Ramos (cell line): Measurements from ENCODE around the gene PLXNC1.

Experiments
- in situ Hi-C: fragments of 300-500 bp; cut with MboI; formaldehyde crosslinking; loops from one replicate; pipeline ENCODE4 v1.14.3; 2022; ENCODE audit warnings: low sequenced_read_pairs; ENCODE audit not compliant: unreplicated experiment

The PLXNC1 gene

DNA sequence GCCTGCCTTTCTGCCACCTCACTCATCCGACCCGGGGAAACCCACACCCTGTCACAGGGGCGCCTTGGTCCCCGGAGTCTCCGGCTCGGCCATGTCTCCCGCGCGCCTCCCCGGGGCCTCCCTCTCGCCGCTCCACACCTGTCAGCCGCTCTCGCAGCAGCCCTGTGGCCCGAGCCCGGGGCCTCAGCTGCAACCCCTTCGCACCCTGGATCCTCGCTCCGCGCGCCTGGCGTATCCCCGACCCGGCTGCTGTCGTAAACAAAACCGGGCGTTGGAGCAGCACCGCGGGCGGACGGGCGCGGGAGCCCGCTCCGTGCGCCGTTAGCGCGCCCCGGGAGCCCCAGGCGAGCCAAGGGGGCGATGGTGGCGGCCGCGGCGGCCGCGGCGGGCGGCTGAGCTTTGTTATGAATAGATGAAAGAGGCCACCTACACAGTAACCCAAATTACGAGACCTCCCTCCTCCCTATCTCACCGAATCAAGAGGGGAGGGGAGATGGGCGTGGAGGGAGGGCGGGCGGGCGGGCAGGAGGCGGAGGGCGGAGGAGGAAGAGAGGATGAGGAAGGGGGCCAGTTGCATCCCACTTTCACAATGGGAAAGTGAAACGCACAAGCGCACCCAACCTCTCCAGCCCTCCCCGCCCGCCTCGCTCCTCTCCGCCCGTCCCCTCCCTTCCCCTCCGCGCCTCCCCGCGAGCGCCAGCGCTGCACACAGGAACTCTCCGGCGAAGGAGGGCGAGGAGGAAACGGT, at the start of gene PLXNC1:
PLXNC1 (plus strand) TSS at position 587 of the 748 bp plus-strand sequence. CDS start 395 bp downstream, outside the sequence.
- in situ Hi-C loops, result loop anchor here (25.0 kb wide), 1 partner anchor 739 kb away; no protein-coding TSS in a partner anchor

DNA sequence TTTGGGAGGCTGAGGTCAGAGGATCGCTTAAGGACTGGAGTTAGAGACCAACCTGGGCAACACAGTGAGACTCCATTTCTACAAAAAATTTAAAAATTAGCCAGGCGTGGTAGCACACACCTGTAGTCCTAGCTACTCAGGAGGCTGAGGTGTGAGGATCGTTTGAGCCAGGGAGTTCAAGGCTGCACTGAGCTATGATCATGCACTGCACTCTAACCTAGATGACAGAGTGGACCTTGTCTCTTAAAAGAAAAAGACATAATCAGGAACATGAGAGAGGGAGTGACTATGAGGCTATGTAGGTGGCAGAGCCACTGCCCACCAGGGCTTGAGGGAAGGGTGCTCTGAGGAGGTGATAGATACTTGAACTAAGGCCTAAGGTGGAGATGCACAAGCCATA, 49.2 kb upstream of the PLXNC1 start:
- in situ Hi-C loops, result no loop called here

DNA sequence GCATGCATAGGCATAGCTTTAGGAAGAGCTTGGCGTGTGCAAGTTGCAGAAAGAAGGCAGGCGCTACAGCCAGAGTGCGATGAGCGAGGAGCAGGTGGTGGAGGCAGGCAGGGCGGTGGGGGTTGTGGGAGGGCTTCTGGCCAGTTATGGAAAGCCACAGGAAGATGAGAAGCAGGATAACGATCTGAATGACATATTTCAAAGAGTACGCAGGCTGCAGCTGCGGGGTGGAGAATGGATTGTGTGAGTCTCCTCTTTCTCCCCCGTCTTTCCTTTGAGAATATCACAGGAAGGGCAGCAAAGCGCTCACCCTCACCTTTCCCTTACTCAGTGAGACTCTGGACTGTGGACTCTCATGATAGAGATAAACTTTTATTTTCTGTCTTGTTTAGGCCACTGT, 48.7 kb upstream of the PLXNC1 start:
- in situ Hi-C loops, result loop anchor here (5.0 to 10.0 kb wide), 2 partner anchors 592 to 1105 kb away; no protein-coding TSS in a partner anchor

DNA sequence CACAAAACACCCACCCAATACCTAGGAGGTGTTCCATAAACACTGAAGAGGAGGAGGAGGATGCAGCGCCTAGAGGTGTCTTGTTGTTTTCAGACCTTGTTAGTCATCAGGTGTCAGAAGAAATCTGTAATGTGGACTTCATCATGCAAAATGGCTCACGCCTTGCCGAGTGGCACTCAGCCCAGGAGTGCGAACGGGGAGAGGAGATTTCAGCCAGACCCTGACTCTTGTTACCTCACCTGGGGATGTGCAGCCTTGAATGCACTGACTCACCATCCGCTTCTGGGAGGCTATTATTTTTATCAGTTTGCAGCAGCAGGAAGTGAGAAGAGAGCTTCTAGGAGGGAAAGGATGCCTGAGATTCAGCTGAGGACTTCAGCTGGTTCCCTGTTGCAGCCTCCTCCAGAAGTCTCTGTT, 48.2 kb upstream of the PLXNC1 start:
- in situ Hi-C loops, result loop anchor here (5.0 to 10.0 kb wide), 2 partner anchors 593 to 1105 kb away; no protein-coding TSS in a partner anchor

DNA sequence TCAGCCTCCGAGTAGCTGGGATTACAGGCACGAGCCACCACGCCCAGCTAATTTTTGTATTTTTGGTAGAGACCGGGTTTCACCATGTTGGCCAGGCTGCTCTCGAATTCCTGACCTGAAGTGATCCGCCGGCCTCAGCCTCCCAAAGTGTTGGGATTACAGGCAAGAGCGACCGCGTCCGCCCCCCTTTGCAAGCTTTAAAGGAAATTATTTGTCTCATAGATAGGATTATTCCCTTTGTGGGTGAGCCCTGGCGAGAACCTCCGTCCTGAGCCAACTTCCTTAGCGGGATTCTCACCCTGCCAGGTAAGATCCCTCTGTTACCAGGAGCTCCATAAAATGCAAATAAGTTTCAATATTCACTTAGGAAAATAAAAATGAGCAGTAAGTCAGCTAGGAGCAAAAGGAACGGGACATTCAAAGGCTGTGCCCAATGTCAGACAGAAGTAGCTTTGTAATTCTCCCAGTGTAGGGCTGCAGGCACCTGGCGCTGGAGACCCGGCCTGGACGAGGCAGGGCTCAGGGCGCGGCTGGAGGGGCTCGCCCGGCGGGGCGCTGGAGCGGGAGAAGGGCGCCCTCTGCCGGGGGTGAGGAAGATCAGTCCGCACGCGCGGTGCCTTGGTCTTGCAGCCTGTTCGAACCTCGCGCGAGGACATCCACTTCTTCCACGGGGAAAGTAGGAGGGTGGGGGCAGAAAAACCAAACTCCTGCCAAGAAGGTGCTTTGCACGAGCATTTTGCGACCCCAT, 47.2 kb upstream of the PLXNC1 start:
- in situ Hi-C loops, result loop anchor here (5.0 to 10.0 kb wide), 2 partner anchors 594 to 1106 kb away; no protein-coding TSS in a partner anchor

DNA sequence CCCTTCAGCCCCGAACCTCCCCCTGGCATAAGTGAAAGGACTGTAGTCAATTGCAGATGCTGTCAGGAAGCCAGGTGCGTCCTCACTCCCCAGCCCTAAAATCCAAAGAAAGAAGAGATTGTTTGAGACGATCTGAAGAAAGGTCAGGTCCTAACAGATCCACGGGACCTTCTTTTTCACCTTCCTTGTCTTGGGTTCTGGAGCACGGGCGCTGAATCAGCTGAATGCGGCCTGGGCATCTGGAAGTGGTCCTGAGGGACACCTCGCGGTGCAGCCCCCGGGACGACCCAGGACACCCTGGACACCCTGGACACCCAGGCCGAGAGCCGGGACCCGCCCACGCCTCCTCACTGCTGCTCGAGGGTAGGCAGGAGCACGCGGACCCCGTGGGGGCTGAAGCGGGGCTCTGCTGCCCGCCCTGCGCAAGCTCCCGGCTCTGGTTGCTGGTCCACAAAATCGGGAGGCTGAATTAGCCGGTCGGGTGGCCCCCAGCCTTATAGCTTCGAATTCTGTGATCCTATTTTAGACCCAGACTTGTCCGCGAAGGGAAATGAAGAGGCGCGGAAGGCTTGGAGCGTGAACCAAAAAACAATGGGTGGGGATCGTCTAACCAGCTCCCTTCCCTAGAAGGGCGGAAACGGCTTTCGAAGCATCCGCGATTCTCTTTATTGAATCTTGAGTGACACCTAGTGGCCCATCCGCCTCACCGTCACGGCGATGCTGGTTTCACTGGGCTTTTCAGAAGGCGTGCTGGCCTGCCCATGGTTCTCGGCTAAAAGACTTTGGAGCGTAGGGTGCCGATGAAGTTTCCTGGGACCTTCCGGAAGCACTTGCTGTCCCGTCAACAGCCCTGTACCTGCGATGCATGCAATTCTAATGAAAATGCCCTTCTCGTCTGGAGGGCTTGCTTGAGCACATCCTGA, 46.4 kb upstream of the PLXNC1 start:
- in situ Hi-C loops, result loop anchor here (5.0 to 10.0 kb wide), 2 partner anchors 595 to 1107 kb away; no protein-coding TSS in a partner anchor

DNA sequence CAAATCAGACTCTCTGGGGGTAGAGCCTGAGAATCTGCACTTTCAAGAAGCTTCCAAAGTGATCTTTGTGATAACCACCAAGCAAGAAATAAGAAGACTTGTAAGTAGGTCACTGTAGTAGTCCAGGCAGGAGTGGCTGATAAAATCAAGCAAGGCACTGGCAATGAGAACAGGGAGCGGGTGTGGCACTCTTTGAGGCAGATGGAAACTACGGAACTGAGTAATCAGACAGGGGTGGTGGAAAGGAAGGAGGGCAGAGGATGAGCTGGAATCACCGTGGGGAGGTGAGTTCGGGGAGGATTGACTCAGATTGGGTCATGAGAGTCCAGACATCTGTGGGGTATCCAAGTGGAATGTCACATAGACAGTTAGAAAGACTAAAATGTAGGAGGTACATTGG, 44.4 kb upstream of the PLXNC1 start:
- in situ Hi-C loops, result loop anchor here (5.0 to 10.0 kb wide), 2 partner anchors 597 to 1109 kb away; no protein-coding TSS in a partner anchor

DNA sequence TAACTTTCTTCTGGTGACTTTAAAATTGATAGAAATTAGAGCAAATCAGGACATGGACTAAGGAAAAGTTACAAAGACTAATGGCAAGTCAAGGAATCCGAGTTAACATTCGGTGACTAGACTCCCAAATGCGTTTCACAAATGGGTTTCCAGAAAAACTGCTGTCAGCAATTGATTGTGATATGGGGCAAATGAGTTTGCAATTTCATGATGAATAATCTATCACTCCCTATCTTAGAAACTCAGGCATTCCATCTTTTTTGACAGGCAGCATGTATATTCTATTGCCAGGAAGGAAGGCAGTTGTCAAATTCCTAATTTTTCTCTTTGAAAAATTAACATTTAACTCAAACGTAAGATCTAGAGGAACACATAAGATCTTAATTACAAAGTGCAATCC, 40.5 kb upstream of the PLXNC1 start:
- in situ Hi-C loops, result loop anchor here (10.0 kb wide), 1 partner anchor 1113 kb away; no protein-coding TSS in a partner anchor

DNA sequence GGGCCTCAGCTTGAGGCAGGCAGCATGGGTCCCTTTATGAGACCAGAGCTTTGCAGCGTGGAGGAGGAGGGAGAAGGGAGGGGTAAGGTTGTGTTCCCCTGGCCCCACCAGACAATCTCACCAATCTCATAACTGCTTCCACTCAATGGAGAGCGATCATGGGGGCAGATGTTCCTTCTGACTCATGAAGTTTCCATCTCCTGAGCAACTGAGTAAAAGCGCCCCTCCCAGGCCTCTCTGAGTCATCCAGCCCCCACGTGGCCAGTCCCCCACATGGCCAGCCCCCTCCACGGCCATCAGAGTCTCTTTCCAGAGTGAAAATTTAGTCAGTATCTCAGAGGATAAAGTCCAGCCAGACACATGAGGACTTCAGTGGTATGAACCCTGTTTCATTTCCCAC, 39.2 kb upstream of the PLXNC1 start:
- in situ Hi-C loops, result loop anchor here (10.0 kb wide), 1 partner anchor 1114 kb away; no protein-coding TSS in a partner anchor

DNA sequence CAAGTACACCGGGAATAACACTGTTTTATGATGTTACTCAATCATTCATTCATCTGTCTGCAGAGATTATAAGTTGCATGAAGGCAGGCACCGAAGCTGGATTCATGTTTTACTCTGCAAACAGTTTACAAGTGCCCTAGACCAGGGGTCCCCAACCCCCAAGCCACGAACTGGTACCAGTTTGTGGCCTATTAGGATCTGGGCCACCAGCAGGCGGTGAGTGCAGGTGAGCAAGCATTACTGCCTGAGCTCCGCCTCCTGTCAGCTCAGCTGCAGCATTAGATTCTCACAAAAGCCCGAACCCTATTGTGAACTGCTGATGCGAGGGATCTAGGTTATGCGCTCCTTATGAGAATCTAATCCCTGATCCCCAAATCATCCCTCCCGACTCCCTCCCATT, 38.1 kb upstream of the PLXNC1 start:
- in situ Hi-C loops, result no loop called here

DNA sequence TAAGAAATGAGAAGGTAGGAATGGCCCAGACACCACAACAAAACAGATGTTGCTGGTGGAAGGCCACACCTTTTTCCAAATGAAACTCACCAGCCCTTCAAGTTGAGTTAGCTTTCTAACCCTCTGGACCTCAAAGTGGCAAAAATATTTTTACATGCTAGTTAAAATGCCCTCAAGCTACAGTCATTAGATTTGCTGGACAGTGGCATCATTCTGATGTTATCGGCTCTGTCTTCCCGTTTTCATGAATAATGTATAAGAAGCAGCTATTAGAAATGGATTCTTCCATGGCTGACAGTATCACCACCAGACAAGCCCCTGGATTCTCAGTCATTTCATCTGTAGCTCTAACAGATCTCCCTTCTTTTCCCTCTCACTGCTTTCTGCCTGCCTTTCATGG, 37.1 kb upstream of the PLXNC1 start:
- in situ Hi-C loops, result no loop called here

DNA sequence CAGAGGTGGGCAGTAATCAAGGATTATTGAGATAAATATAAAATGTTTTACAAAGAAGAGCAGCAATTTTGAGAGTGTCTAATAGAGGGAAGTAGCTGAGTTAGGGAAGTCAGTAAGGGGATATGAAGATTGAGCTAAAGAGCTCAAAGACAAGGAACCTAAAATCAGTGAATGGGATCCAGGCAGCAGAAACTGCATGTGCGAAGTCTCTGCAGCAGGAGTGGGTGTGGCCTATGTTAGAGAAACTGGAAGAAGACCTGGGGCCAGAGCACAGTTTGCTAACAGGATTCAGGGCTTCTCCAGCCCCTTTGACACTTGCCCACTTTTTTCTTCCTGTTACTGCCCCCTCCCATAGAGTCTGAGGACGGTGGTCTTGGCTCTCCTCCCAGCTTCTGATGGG, 36.3 kb upstream of the PLXNC1 start:
- in situ Hi-C loops, result no loop called here

DNA sequence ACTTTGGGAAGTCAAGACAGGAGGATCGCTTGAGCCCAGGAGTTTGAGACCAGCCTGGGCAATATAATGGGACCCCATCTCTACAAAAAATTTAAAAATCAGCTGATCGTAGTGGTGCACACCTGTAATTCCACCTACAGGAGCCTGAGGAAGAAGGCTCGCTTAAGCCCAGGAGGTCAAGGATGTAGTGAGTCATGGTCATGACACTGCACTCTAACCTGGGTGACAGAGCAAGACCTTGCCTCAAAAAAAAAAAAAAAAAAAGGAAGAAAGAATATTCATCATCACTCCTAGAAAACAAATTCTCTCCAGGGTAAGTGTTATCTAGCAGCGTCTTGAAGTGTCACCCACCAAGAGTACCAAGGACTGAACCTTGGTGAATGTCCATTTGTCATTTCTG, 34.2 kb upstream of the PLXNC1 start:
- in situ Hi-C loops, result no loop called here

DNA sequence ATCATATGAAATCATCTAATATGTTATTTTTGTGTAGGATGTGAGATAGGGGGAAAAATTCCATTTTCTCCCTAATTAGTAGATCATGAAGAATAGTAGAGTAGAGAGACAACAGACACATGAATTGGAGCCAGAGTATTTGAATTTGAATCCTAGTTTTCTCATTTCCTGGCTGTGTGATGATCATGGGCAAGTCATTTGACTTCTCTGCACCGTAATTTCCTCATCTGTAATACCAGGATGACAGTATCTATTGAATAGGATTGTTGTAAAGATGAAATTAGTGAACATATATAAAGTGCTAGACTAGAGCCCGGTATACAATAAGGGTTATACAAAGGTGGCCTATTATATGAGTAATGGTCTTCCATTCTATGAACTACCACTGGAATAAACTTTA, 32.2 kb upstream of the PLXNC1 start:
- in situ Hi-C loops, result no loop called here

DNA sequence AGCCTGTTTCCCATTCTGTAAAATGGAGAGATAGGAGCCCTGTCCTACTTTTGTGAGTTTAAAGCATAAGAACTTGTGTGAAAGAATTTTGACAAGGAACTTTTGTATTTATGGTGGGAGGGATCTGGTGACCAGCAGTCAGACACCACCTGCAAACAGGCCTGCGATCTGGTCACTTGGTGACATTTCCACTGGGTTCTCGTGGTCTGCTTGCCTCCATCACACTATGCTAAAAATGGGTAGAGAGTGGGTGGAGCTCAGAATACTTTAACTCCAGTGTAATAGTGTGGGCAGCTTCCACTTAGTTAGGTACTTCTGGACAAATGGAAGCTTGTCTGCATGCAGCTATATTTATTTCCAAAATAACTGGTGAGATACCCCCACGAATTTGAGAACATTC, 26.5 kb upstream of the PLXNC1 start:
- in situ Hi-C loops, result no loop called here

DNA sequence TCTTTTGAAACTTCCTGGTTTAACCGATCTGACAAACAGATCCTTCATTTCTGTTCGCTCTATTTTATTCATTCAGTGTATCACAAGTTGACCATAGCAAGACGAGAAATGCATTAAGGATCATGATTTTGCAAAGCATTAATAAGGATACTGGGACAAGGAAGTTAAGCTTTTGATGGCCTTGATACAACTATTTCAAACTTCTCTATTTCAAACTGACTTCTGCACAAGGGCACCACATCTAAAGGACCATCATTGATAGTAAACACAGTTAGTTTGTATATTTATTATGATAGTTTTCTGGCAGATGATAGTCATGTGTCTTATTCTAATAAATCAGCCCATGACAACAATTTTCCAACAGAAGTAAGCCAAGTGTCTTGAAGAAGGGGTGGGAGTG, 25.8 kb upstream of the PLXNC1 start:
- in situ Hi-C loops, result no loop called here

DNA sequence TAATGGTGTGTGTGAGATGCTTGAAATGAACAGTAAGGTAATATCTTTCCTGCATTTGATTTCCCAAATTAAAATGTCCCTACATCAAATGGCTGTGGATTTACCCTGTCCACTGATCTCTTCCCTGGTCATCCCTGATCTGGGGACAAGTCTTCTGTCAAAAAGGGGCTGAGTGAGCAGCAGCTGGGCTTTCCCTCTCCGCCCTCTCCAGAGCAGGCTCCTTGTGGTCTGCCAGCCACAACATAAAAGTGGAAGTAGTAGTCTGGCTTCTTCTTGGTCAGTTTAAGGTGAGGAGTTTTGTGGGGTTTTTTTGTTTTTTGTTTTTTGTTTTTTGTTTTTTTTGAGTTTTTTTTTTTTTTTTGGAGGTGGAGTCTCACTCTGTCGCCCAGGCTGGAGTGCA, 25.2 kb upstream of the PLXNC1 start:
- in situ Hi-C loops, result no loop called here

DNA sequence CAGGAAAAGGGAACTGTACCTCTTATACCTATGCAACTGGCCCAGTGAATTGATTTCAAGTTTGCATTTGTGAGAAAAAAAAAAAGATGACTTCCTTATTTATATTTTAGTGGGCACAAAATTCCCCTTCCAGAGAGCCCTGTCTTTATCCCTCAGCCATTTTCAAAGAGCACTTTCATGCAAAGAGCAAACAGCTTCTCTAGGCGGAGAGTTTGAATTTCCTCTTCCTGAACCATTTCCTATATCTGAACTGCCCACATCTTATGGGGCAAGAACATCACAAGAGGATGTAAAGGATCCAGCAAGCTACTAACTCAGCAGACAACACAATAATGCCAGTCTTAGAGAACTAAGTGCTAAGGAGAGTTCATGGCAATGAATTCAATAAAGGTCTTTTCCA, 22.3 kb upstream of the PLXNC1 start:
- in situ Hi-C loops, result loop anchor here (25.0 kb wide), 1 partner anchor 761 kb away; no protein-coding TSS in a partner anchor

DNA sequence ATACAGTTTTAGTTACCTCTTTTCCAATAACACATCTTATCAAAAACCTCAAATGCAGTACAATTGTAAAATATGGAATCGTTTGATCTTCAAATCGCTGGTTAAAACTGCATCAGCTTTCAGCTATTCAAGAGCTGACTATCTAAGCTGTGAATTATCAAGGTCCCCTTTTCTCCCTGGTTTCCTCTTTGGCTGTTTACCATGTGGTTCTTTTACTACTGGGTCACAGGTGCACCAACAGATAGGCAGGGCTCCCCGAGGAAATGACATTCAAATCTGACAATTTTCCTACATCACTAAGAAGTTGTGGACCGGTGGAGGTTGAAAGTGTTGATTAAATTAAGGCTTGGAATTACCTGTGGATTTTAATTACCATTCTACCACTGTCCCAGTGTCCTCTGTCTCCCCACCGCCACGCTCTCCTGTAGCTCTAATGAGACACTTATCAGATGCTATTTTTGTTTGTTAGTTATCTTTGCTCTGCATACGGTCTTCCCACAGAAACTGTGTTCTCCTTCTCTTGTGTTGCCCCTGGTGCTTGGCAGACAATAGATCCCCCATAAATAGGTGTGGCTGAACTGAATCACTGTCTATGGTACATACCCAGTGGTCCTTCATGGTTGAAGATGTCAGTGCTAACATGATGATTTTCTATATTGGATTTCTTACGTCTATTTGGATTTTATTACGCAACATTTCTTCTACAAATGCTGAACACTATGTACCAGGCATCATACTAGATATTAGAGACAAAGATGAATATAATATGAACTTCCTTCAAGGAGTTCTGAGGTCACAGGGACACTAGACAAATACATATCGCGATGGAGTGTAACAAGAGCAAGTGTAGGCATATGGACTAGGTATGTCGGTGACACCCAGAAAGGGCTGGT, 20.9 kb upstream of the PLXNC1 start:
- in situ Hi-C loops, result loop anchor here (25.0 kb wide), 1 partner anchor 760 kb away; no protein-coding TSS in a partner anchor
